Neutrophil (primary cell): ENCODE results near the gene ME3.

Source experiments
- H3K27ac ChIP-seq: fragments of 200-600 bp; sonication (generic); 2 replicates; pipeline ENCODE4 v1.5.1; 2016; ENCODE audit warnings: mild to moderate bottlenecking, moderate library complexity
- H3K27me3 ChIP-seq: fragments of 200-600 bp; sonication (generic); 2 replicates; pipeline ENCODE4 v1.6.0; 2016; ENCODE audit warnings: mild to moderate bottlenecking
- H3K36me3 ChIP-seq: fragments of 200-600 bp; sonication (generic); 2 replicates; pipeline ENCODE4 v1.5.1; 2017
- H3K4me1 ChIP-seq, 2 experiments: fragments of 200-600 bp in 1 of 2; sonication (generic) in 1 of 2; 1 replicate in 1 of 2; 2 replicates in 1 of 2; pipeline versions ENCODE4 v1.5.1 to v1.6.1; 2013 to 2016; ENCODE audit warnings: low read depth in 1 of 2, low read length in 1 of 2, mild to moderate bottlenecking in 1 of 2, moderate library complexity in 1 of 2; ENCODE audit not compliant: control insufficient read depth in 1 of 2, insufficient read depth in 1 of 2
- H3K4me3 ChIP-seq, 2 experiments: fragments of 200-600 bp in 1 of 2; sonication (generic) in 1 of 2; 1 replicate in 1 of 2; 2 replicates in 1 of 2; pipeline ENCODE4 v1.5.1; 2013 to 2016; ENCODE audit warnings: low read depth in 1 of 2, low read length in 1 of 2, mild to moderate bottlenecking in 1 of 2, moderate library complexity in 1 of 2
- H3K9me3 ChIP-seq: fragments of 200-600 bp; sonication (generic); 2 replicates; pipeline ENCODE4 v1.5.1; 2016
- TF ChIP-seq, protein P1 (sequence below): fragments of 200-600 bp; sonication (generic); IDR thresholded peaks from 2 replicates; pipeline ENCODE4 v1.5.1; 2016; ENCODE audit warnings: antibody characterized with exemption

ME3 gene

DNA sequence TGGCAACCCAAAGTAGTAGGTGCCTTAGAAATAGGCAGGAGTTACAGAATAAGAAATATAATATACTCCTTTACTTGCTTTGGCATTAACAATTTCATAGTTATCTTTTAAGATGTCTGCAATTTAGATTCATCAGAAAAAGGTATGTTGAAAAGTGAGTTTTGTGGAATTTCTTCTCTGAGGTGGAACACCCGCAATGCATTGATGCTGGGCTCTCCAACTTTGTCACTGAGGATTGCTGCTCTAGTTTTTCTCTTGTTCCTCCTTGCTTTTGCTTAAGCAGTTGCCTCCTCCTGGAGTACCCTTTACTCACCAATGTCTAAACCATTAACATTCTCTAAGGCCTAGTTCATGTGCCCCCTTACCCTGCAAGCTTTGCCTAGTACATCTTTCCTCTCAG, 14.1 kb upstream of the ME3 start:
- no peak overlapping the region for H3K27ac ChIP-seq
- TF ChIP-seq, protein P1, sequence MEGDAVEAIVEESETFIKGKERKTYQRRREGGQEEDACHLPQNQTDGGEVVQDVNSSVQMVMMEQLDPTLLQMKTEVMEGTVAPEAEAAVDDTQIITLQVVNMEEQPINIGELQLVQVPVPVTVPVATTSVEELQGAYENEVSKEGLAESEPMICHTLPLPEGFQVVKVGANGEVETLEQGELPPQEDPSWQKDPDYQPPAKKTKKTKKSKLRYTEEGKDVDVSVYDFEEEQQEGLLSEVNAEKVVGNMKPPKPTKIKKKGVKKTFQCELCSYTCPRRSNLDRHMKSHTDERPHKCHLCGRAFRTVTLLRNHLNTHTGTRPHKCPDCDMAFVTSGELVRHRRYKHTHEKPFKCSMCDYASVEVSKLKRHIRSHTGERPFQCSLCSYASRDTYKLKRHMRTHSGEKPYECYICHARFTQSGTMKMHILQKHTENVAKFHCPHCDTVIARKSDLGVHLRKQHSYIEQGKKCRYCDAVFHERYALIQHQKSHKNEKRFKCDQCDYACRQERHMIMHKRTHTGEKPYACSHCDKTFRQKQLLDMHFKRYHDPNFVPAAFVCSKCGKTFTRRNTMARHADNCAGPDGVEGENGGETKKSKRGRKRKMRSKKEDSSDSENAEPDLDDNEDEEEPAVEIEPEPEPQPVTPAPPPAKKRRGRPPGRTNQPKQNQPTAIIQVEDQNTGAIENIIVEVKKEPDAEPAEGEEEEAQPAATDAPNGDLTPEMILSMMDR, result no peak
- no peaks in the 10 kb centered on the region for H3K4me1 ChIP-seq
- H3K4me3 ChIP-seq, result no peak overlapping the region
- H3K36me3 ChIP-seq, result no peaks in the 10 kb centered on the region
- no peaks in the 10 kb centered on the region for H3K9me3 ChIP-seq
- no peaks in the 10 kb centered on the region for H3K27me3 ChIP-seq

DNA sequence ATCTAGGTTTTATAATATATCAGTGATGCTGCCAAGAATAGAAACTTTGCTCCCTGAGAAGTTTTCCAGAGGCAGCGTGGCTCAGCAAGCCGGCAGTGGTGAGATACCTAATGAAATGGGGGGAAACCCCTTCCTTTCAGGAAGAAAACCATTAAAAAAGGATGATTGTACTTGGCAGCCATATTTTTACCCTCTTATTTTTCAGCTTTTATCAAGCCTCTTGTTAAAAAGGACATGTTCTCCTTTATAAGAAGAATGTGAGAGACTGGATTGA, 9.0 kb upstream of the ME3 start:
- Histone ChIP-seq H3K4me1 (no peaks in the 10 kb centered on the region), H3K4me3 (no peak overlapping the region), H3K27ac (no peak overlapping the region), H3K9me3 (no peaks in the 10 kb centered on the region), H3K36me3 (no peaks in the 10 kb centered on the region), H3K27me3 (no peaks in the 10 kb centered on the region)
- TF ChIP-seq, protein P1, result no peak

DNA sequence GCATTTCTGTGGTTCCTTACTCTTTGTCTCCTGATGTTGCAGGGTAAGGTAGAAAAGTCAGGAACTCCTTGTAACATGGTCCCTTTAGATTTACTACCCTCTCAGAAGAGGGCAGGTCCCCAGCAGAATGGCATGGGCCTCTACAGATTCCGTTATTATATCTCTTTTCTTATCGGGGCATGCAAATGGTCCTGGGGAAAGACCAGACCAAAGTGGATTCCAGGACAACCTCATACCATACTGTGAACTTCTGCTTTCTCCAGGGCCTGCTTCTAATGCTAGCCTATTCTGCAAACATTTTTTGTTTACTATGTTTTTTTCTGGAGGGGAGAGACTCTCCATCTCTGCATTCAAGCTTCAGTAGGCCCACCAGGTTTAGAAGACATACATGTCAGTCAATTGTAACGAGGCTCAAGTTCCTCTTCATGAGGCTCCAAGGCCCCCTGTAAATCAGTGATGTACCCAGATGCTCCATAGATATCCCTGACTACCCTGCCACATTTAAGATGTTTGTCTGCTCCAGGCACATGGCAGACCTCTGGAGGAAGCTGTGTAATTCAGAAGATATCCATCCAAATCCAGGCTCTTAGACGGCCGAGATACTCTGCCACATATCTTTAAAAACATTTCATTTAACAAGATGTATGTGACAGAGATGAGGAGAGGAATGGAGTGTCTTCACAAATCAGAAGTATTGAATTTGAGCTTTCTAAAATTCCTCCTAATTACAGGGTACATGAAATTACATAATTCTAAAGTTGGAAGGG, 8.5 kb upstream of the ME3 start:
- Histone ChIP-seq H3K9me3 (no peaks in the 10 kb centered on the region), H3K27ac (no peak overlapping the region), H3K36me3 (no peaks in the 10 kb centered on the region), H3K27me3 (no peaks in the 10 kb centered on the region), H3K4me3 (no peak overlapping the region), H3K4me1 (no peaks in the 10 kb centered on the region)
- TF ChIP-seq, protein P1, result no peak

- TF ChIP-seq, protein P1, result no peak
- Histone ChIP-seq H3K9me3 (no peaks in the 10 kb centered on the region), H3K36me3 (no peaks in the 10 kb centered on the region), H3K27me3 (no peaks in the 10 kb centered on the region), H3K4me3 (no peak overlapping the region), H3K4me1 (no peaks in the 10 kb centered on the region), H3K27ac (no peak overlapping the region)
These were observed 6.4 kb upstream of the ME3 start for GRCh38 chr11:86678823-86679222.

- no peaks in the 10 kb centered on the region for H3K9me3 ChIP-seq
- H3K36me3 ChIP-seq, result no peaks in the 10 kb centered on the region
- no peaks in the 10 kb centered on the region for H3K4me1 ChIP-seq
- peaks cover 1% of the 10 kb centered on the region for H3K27me3 ChIP-seq
- H3K4me3 ChIP-seq, result no peak overlapping the region
- TF ChIP-seq, protein P1, result no peak
- H3K27ac ChIP-seq, result no peak overlapping the region
These were observed 5.9 kb upstream of the ME3 start for GRCh38 chr11:86678296-86678695.
